Naive B cell (primary cell): ENCODE results near the gene TBC1D22A. TPM values are rescaled to one million over a fixed set of nuclear protein-coding genes. Genes with fewer than 3 reads are reported as not detected.

Experiments used
- ATAC-seq, 2 donors: fragments of 150-1000 bp; cut with Tn5 transposase; 2 replicates each; pipeline ENCODE4 v1.10.0; 2021; ENCODE audit warnings: low read depth in 2 of 2, mild to moderate bottlenecking in 2 of 2, moderate library complexity in 2 of 2
- DNase-seq: peaks from one replicate; pipeline ENCODE4 v3.0.0; 2022
- H3K27ac Mint-ChIP-seq, 6 donors: one replicate each; pipeline ENCODE4 v1.8.0; 2020 to 2022; ENCODE audit warnings: mild to moderate bottlenecking in 6 of 6, mixed read lengths in 6 of 6, moderate library complexity in 5 of 6, inconsistent platforms in 2 of 6
- H3K27me3 Mint-ChIP-seq, 3 donors: one replicate each; pipeline ENCODE4 v1.8.0; 2021 to 2022; ENCODE audit warnings: mixed read lengths in 3 of 3, mild to moderate bottlenecking in 1 of 3
- H3K36me3 Mint-ChIP-seq, 2 donors: one replicate each; pipeline ENCODE4 v1.8.0; 2020 to 2022; ENCODE audit warnings: mixed read lengths in 2 of 2, inconsistent platforms in 1 of 2, mild to moderate bottlenecking in 1 of 2
- H3K4me1 Mint-ChIP-seq, 3 donors: one replicate each; pipeline ENCODE4 v1.8.0; 2020 to 2022; ENCODE audit warnings: mixed read lengths in 3 of 3, inconsistent platforms in 1 of 3, mild to moderate bottlenecking in 1 of 3, moderate library complexity in 1 of 3
- H3K4me3 Mint-ChIP-seq, 8 donors: one replicate each; pipeline ENCODE4 v1.8.0; 2020 to 2022; ENCODE audit warnings: mild to moderate bottlenecking in 8 of 8, mixed read lengths in 8 of 8, moderate library complexity in 8 of 8, inconsistent platforms in 2 of 8
- H3K9me3 Mint-ChIP-seq, 7 donors: one replicate each; pipeline ENCODE4 v1.8.0; 2020 to 2022; ENCODE audit warnings: mixed read lengths in 7 of 7, mild to moderate bottlenecking in 5 of 7, inconsistent platforms in 2 of 7, moderate library complexity in 1 of 7
- polyA plus RNA-seq, 6 donors: library from polyadenylated mRNA; unstranded; fragments of 300-500 nt; fragmentation: Illumina TruSeq; gene quantifications; one replicate each; pipeline ENCODE4 v1.2.3, GENCODE V29; 2021; ENCODE audit warnings: low read depth in 6 of 6

TBC1D22A gene
- polyA plus RNA-seq, 6 donors from 2014 or later: 47.2 to 74.5 (median 62.6) TPM

DNA sequence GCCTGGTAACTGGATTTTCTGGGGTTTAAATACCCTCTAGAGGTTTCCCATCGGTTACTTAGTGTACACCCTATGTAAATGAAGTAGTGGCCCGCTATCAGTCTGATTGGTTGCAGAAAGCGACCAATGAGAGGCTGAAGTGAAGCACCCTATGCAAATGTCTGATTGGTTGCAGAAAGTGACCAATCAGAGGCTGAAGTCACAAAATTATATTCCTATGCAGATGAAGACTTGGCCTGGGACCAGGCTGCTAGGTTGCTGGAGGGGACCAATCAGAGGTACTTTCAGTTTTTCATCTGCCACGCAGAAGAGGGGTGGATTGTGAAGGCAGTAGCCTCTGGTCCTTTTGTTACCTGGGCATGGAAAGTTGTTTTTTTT lies 134.8 kb downstream of the TBC1D22A start:
- ATAC-seq: peak in 1 of 2 donors; percentile 40
- no peak for DNase-seq
- Mint-ChIP-seq H3K36me3 (peaks cover 19 to 26% of the 10 kb centered on the region in 2 donors), H3K27ac (peak overlapping the region in 3 of 6 donors; percentile 19 to 94 (median 39)), H3K27me3 (no peaks in the 10 kb centered on the region), H3K4me3 (peak overlapping the region in 3 of 8 donors; percentile 20 to 51 (median 34)), H3K9me3 (no peaks in the 10 kb centered on the region), H3K4me1 (peaks cover 38 to 56% (median 39%) of the 10 kb centered on the region in 3 donors)

DNA sequence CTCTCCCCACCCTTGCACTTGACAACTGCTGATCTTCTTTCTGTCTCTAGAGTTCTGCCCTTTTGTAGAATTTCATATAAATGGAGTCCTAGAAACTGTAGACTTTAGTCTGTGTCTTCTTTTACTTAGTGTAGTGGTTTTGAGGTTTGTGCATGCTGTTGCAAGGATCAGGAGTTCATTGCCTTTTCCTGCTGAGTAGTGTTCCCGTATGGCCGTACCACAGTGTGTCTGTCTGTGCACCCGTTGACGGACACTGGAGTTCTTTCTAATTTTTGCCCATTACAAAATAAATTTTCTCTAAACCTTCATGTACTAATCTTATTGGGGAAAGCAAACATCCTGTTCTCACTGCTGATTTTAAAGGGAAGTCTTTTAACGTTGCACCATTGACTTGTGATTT lies 138.1 kb downstream of the TBC1D22A start:
- Mint-ChIP-seq H3K4me1 (peaks cover 31 to 36% (median 35%) of the 10 kb centered on the region in 3 donors), H3K9me3 (no peaks in the 10 kb centered on the region), H3K27me3 (no peaks in the 10 kb centered on the region), H3K4me3 (no peak overlapping the region), H3K27ac (peak overlapping the region in 2 of 6 donors; percentile 1 to 30), H3K36me3 (peaks cover 13 to 14% of the 10 kb centered on the region in 2 donors)
- no peak for DNase-seq
- no peak for ATAC-seq

DNA sequence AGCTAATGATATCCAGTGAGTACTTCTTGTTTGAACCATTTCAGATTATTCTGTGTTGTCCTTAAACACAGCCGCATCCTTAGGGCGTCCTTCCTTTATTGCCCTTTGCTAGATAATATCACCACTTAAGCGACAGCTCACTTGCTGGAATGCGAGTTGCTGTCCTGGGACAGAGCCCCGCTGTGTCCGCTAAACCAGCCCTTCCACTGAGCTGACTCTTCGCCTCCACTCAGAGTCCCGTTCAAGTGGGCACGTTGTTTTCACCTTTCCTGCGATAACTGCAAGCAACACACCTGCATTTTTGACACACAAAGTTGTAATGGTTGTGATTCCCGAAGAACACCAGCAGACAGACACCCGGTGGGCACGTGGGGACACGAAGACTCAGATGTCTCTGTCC lies 140.0 kb downstream of the TBC1D22A start:
- Mint-ChIP-seq H3K27ac (peak overlapping the region in 1 of 6 donors; percentile 46), H3K36me3 (peaks cover 0 to 8% of the 10 kb centered on the region in 2 donors), H3K4me1 (peaks cover 18 to 26% (median 19%) of the 10 kb centered on the region in 3 donors), H3K27me3 (no peaks in the 10 kb centered on the region), H3K9me3 (no peaks in the 10 kb centered on the region), H3K4me3 (no peak overlapping the region)
- ATAC-seq: no peak
- no peak for DNase-seq

DNA sequence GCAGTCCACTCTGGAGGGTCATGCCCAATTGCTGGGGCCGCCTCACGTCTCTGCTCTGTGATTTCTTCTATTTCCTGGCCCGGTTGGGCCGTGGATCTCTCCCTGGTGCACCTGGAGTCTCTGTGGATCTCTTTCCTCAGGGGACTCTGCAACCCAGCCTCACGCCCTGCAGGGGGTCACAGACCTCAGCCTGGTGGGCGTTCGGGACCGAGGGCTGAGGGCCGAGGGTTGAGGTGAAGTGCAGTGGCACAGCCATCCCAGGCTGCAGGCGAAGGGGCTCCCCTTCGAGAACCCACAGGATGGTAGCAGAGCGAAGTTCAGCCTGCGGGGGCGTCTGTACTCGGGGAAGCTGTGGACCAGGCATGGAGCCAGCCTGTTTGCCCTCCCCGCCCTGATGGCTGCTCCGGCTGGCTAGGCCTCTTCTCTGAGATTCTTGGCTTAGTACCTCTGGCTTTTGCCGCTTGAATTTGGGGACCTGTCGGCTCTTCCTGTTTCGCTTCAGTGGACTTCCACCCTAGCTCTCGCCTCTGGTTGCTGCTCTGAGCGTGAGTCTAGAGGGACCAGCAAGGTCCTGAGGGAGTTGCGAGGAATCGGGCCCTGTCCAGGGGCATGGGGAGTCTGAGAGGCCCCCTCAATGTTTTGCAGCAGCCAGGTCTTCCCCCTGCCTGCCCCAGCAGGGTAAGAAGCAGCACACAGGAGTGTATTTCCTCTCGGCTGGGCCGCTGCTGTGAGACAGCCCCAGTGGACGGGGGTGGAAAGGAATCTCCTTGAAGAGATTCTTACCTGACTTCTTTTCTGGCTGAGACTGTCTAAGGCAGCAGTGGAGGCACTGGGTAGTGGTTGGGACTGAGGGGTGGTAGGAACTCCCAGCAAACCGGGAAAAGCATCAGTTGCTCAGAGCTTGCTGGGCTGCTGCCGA lies 140.8 kb downstream of the TBC1D22A start:
- Mint-ChIP-seq H3K9me3 (no peaks in the 10 kb centered on the region), H3K36me3 (peaks cover 0 to 13% of the 10 kb centered on the region in 2 donors), H3K27ac (peak overlapping the region in 3 of 6 donors; percentile 41 to 79 (median 46)), H3K4me3 (no peak overlapping the region), H3K4me1 (peaks cover 16 to 33% (median 24%) of the 10 kb centered on the region in 3 donors), H3K27me3 (no peaks in the 10 kb centered on the region)
- no peak for DNase-seq
- ATAC-seq: no peak

DNA sequence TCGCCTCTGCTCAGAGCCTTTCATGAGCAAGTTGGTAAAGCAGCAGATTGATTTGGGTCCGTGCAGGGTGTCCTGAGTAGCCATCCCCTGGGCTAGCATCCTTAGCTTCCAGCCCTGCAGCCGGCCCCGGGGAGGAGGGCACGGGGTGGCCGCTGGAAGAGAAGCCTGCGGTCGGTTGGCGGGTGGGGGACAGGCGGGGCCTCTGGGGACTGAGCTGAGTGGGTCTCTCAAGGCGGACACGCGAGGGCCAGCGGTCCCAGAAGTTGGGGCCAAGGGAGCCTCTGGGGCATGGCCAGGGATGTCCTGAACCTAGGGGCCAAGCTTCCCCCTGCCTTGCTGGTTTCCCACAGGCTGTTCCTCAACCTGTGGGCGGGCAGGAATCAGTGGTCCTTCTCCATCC lies 143.0 kb downstream of the TBC1D22A start:
- no peaks in the 10 kb centered on the region for H3K27me3 Mint-ChIP-seq
- H3K27ac Mint-ChIP-seq: no peak overlapping the region
- H3K9me3 Mint-ChIP-seq: no peaks in the 10 kb centered on the region
- peaks cover 11 to 49% (median 33%) of the 10 kb centered on the region in 3 donors for H3K4me1 Mint-ChIP-seq
- ATAC-seq (no peak), DNase-seq (no peak)
- no peak overlapping the region for H3K4me3 Mint-ChIP-seq
- H3K36me3 Mint-ChIP-seq: peaks cover 0 to 13% of the 10 kb centered on the region in 2 donors

DNA sequence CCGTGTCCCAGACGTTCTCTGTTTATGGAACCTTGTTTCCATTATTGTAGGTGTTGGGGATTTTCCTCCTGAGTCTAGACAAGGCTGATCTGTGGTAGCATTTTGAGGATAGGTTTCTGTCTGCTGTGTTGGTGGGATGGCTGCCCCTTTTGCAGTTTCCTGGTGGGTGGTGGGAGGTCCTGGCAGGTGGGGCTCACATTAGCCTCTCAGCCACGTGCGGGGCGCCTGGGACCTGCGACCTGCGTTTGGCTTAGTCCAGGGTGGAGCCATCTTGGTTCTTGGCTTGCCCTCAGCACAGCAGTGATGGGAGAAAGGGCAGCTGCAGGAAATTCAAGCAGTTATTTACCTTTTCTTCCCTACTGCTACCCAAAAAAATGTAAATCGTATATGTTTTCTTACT lies 143.4 kb downstream of the TBC1D22A start:
- H3K4me3 Mint-ChIP-seq: no peak overlapping the region
- peaks cover 11 to 49% (median 31%) of the 10 kb centered on the region in 3 donors for H3K4me1 Mint-ChIP-seq
- H3K27ac Mint-ChIP-seq: no peak overlapping the region
- no peaks in the 10 kb centered on the region for H3K27me3 Mint-ChIP-seq
- peaks cover 0 to 13% of the 10 kb centered on the region in 2 donors for H3K36me3 Mint-ChIP-seq
- DNase-seq: no peak
- no peak for ATAC-seq
- no peaks in the 10 kb centered on the region for H3K9me3 Mint-ChIP-seq

DNA sequence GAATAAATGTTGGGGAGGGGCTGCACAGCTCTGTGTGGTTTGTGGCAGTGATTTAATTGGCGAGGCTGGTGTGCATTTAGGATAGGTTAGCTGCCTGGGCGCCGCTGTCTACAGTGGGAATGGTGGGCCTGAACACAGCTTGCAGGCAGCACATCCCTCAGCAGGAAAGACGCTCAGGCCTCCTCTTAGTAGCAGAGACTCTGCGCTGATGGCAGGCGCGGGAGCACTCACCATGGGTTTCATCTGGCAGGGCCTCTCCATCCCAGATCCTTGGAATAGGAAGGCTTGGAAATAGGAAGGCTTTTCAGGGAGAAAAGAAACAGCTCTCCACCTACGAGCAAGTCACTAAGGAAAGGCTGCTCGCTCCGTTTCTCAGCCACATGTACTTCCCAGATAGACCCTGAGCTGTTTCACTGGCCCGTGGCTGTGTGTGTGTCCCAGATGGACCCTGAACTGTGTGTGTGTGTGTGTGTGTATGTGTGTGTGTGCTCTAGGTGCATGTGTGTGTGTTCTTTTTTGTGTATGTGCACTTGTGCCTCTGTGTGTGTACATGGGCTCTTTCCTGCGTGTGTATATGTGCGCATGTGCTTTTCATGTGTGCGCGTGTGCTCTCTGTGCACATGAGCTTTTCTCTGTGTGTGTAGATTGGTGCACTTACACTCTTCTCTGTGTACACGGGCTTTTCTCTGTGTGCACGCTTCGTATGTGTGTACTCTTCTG lies 144.0 kb downstream of the TBC1D22A start:
- DNase-seq: no peak
- H3K36me3 Mint-ChIP-seq: peaks cover 0 to 13% of the 10 kb centered on the region in 2 donors
- no peaks in the 10 kb centered on the region for H3K27me3 Mint-ChIP-seq
- ATAC-seq: no peak
- no peak overlapping the region for H3K4me3 Mint-ChIP-seq
- H3K27ac Mint-ChIP-seq: peak overlapping the region in 2 of 6 donors; percentile 36 to 54
- H3K9me3 Mint-ChIP-seq: no peaks in the 10 kb centered on the region
- H3K4me1 Mint-ChIP-seq: peaks cover 11 to 43% (median 27%) of the 10 kb centered on the region in 3 donors

DNA sequence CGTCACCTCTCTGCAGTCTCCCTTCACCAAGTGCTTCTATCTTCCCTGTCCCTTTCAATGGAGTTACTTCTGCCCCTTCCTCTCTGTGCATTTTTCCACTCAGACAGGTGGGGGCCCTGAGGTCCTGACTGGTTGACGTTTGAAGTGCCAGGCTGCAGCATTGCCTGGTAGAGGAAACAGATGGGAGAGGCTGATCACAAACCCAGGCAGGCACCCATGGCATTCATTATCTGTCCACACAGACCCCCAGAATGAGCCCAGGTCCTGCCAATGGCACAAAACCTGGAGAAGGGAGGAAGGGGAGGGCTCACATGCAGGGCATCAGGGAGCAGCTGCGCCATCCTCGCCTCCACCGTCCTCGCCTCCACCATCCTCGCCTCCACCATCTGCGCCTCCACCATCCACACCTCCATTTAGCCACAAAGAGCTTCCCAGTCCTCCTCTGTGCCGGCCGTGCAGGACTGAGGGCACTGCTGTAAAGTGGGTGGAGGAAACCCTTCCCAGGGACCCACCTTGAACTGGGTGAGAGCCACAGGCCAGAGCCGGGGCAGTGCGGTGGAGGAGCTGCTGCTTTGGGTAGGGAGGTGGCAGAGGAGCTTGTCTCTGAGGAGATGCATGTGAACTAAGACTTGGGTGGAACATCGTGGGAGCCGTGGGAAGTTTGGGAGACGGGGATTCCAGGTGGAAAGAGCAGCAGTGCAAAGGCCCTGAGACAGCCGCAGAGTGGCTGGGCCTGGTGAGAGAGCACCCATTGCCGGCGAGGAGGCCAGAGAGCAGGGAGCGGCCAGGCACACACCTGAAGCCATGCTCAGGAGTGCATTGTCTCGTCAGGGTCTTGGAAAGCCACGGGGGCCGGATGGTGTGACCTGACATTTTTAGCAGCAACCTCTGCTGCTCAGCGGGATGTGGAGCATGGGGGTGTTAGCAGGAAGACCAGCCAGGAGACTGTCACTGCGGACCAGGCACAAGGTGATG lies 145.1 kb downstream of the TBC1D22A start:
- no peaks in the 10 kb centered on the region for H3K27me3 Mint-ChIP-seq
- no peaks in the 10 kb centered on the region for H3K9me3 Mint-ChIP-seq
- peaks cover 8 to 43% (median 26%) of the 10 kb centered on the region in 3 donors for H3K4me1 Mint-ChIP-seq
- DNase-seq: no peak
- peaks cover 0 to 13% of the 10 kb centered on the region in 2 donors for H3K36me3 Mint-ChIP-seq
- peak overlapping the region in 1 of 6 donors; percentile 78 for H3K27ac Mint-ChIP-seq
- no peak overlapping the region for H3K4me3 Mint-ChIP-seq
- ATAC-seq: no peak

DNA sequence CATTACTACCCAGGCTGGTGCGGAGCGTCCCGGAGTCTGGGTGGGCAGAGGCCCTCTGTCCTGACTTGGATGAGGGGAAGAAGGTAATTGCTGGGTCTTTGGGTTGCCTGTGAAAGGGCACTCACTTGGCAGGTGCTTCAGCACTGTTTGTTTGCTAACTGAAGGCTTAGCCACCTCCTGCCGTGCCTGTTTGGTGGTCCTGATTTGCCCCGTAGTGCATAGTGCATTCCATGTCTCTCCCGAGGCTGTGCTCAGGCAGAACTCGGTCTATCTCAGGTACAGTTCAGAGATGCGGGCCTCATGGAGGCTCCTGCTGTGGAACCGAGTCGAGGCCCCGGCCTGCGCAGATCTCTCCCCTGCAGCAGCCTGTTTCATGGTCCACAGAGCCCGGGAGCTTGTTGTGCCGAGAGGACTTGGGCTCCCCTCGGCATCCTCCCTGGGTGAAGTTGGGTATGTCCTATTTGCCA lies 146.2 kb downstream of the TBC1D22A start:
- Mint-ChIP-seq H3K27ac (peak overlapping the region in 3 of 6 donors; percentile 28 to 83 (median 60)), H3K27me3 (no peaks in the 10 kb centered on the region), H3K4me1 (peaks cover 5 to 36% (median 24%) of the 10 kb centered on the region in 3 donors), H3K9me3 (no peaks in the 10 kb centered on the region), H3K4me3 (no peak overlapping the region), H3K36me3 (peaks cover 9 to 13% of the 10 kb centered on the region in 2 donors)
- DNase-seq (no peak), ATAC-seq (no peak)

DNA sequence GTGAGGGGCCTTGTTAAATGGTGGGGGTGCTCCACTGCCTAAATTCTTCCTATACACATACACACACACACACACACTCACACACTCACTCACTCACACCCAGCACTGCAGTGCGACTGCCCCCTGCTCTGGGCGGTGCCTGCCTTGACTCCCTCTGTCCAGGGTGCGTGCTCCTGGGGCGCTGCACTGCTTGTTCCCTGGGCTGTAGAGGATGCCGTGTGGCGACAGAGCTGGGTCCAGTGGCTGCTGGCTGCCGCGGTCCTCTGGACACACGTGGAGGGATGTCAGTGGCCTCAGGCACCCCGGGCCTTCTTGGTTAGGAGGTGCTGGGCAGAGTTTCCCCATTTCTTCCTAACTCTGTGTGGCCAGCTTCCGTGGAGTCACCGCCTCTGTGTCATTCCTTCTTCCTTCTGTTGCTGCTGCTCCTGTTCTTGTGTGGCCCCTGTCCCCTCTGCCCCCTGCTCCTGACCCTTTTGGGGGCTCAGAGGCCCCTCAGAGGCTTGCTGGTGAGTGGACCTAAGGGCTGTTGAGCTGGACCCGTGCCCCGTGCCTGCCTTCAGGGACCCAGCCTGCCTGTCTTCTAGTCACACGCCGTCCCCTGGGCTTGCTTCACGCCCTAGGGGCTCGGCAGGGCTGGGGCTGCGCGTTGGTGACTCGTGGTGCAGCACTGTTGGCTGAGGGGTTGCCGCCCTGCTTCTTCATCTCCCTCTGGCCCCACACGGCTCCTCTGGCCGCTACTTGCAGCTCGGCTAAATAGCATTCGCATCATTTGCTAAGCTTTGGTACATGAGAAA lies 147.0 kb downstream of the TBC1D22A start:
- peaks cover 12 to 13% of the 10 kb centered on the region in 2 donors for H3K36me3 Mint-ChIP-seq
- peaks cover 5 to 38% (median 24%) of the 10 kb centered on the region in 3 donors for H3K4me1 Mint-ChIP-seq
- no peaks in the 10 kb centered on the region for H3K9me3 Mint-ChIP-seq
- no peak overlapping the region for H3K4me3 Mint-ChIP-seq
- no peak for ATAC-seq
- DNase-seq: no peak
- peak overlapping the region in 2 of 6 donors; percentile 28 to 83 for H3K27ac Mint-ChIP-seq
- H3K27me3 Mint-ChIP-seq: no peaks in the 10 kb centered on the region

DNA sequence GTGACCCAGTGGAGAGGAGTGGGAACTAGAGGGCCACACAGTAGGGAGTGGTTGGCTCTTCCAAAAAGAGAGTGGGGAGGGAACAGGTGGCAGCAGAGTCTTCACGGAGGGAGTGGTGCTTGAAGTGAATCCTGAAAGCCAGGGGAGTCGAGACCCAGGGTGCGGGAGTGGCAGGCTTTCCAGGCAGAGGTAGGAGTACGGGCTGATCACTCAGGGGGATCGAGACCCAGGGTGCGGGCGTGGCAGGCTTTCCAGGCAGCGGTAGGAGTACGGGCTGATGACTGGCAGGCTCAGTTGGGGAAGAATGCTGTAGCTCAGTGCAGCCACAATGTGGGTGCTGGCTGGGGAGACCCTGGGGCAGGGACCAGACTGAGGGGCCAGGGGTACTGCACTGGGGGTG lies 148.2 kb downstream of the TBC1D22A start:
- H3K4me1 Mint-ChIP-seq: peaks cover 2 to 45% (median 29%) of the 10 kb centered on the region in 3 donors
- H3K36me3 Mint-ChIP-seq: peaks cover 12 to 13% of the 10 kb centered on the region in 2 donors
- ATAC-seq (no peak), DNase-seq (no peak)
- no peaks in the 10 kb centered on the region for H3K27me3 Mint-ChIP-seq
- peak overlapping the region in 4 of 6 donors; percentile 11 to 78 (median 32) for H3K27ac Mint-ChIP-seq
- H3K9me3 Mint-ChIP-seq: no peaks in the 10 kb centered on the region
- H3K4me3 Mint-ChIP-seq: no peak overlapping the region

DNA sequence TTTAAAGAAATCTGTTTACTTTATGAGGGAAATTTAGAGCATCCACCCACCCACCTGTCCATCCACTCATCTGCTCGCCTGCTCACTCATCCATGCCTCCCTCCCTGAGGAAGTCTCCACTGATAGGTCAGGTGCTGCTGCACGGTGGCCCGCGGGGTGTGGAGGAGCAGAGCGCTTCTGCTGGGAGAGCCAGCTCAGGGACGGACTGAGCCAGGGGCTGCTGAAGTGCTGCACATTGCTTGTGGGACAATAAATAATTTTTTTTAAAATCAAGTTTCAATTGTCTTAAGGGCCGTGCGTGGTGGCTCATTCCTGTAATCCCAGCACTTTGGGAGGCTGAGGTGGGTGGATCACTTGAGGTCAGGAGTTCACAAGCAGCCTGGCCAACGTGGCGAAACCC lies 148.9 kb downstream of the TBC1D22A start:
- DNase-seq (no peak), ATAC-seq (no peak)
- Mint-ChIP-seq H3K27me3 (no peaks in the 10 kb centered on the region), H3K27ac (peak overlapping the region in 1 of 6 donors; percentile 26), H3K9me3 (no peaks in the 10 kb centered on the region), H3K36me3 (peaks cover 12 to 20% of the 10 kb centered on the region in 2 donors), H3K4me3 (no peak overlapping the region), H3K4me1 (peaks cover 2 to 45% (median 36%) of the 10 kb centered on the region in 3 donors)
